GM21723 (cell line): ENCODE measurements around the gene PLAC9.

Source experiments
- ATAC-seq: cut with Tn5 transposase; IDR thresholded peaks from one replicate; pipeline ENCODE4 v1.9.1; 2021; ENCODE audit warnings: mild to moderate bottlenecking, moderate library complexity; ENCODE audit not compliant: unreplicated experiment

The PLAC9 gene

GRCh38 chr10:80177781-80178636, 45.5 kb downstream of the PLAC9 start:
- no peak for ATAC-seq

- no peak for ATAC-seq
Observed at GRCh38 chr10:80182986-80183385, 50.5 kb downstream of the PLAC9 start.

- no peak for ATAC-seq
Observed at GRCh38 chr10:80183436-80183835, 50.9 kb downstream of the PLAC9 start.

GRCh38 chr10:80184291-80184690, 51.8 kb downstream of the PLAC9 start:
- ATAC-seq = no peak

- no peak for ATAC-seq
Observed at GRCh38 chr10:80185578-80186299, 53.2 kb downstream of the PLAC9 start.

GRCh38 chr10:80186364-80187012, 54.0 kb downstream of the PLAC9 start:
- no peak for ATAC-seq

- no peak for ATAC-seq
Observed at GRCh38 chr10:80187060-80187459, 54.5 kb downstream of the PLAC9 start.

- peak; percentile 87 for ATAC-seq
Observed at GRCh38 chr10:80187465-80188409, 55.2 kb downstream of the PLAC9 start.

GRCh38 chr10:80188713-80189112, 56.2 kb downstream of the PLAC9 start:
- ATAC-seq = no peak

GRCh38 chr10:80191589-80192270, 59.2 kb downstream of the PLAC9 start:
- no peak for ATAC-seq

- no peak for ATAC-seq
Observed at GRCh38 chr10:80192553-80192952, 60.0 kb downstream of the PLAC9 start.

- ATAC-seq = no peak
Observed at GRCh38 chr10:80194373-80195045, 62.0 kb downstream of the PLAC9 start.
